K562 (cell line): ENCODE measurements around the gene RAPSN.

Source experiments
- CBX3 ChIP-seq, 2 experiments: IDR thresholded peaks; 1 replicate in 1 of 2; 2 replicates in 1 of 2; pipeline ENCODE4 v1.6.1; 2012; ENCODE audit warnings: inconsistent platforms in 2 of 2, low read length in 2 of 2, borderline replicate concordance in 1 of 2, control low read depth in 1 of 2
- FOXA1 ChIP-seq: fragments of 450-650 bp; IDR thresholded peaks from 2 replicates; pipeline ENCODE4 v1.6.1; 2016; ENCODE audit warnings: mild to moderate bottlenecking, borderline replicate concordance
- GTF2A2 ChIP-seq: IDR thresholded peaks from 2 replicates; pipeline ENCODE4 v1.6.1; 2016; ENCODE audit warnings: mild to moderate bottlenecking, missing genetic modification characterization, missing compliant biosample characterization
- KLF6 ChIP-seq: fragments of 250-450 bp; sonication (Bioruptor Pico); IDR thresholded peaks from 2 replicates; pipeline ENCODE4 v1.4.0; 2020; ENCODE audit warnings: mild to moderate bottlenecking, moderate library complexity, borderline replicate concordance
- LCOR ChIP-seq: sonication (generic); formaldehyde crosslinking; IDR thresholded peaks from 2 replicates; pipeline ENCODE4 v1.8.0; 2022; ENCODE audit warnings: mild to moderate bottlenecking, missing genetic modification reagents
- MXI1 ChIP-seq: IDR thresholded peaks from 2 replicates; pipeline ENCODE4 v1.6.1; 2011; ENCODE audit warnings: low read depth, mild to moderate bottlenecking, improper control_type of control experiment, low read length
- NBN ChIP-seq: fragments of 450-650 bp; IDR thresholded peaks from 2 replicates; pipeline ENCODE4 v1.6.1; 2016; ENCODE audit warnings: low read depth, mild to moderate bottlenecking
- POLR2A ChIP-seq: fragments of 450-650 bp; conservative IDR thresholded peaks from 2 replicates; pipeline ENCODE4 v1.6.1; 2016
- ZNF263 ChIP-seq: sonication (generic); formaldehyde crosslinking; IDR thresholded peaks from 2 replicates; pipeline ENCODE4 v1.8.0; 2022; ENCODE audit warnings: mild to moderate bottlenecking, missing genetic modification reagents, borderline replicate concordance
- TF ChIP-seq, protein P1 (sequence below), 3 experiments: IDR thresholded peaks in 2 of 3; conservative IDR thresholded peaks in 1 of 3; 2 replicates each; pipeline ENCODE4 v1.5.1; 2011 to 2012; ENCODE audit warnings: low read length in 3 of 3, mild to moderate bottlenecking in 3 of 3, control low read depth in 2 of 3, improper control_type of control experiment in 1 of 3, inconsistent platforms in 1 of 3, low read depth in 1 of 3, mixed read lengths in 1 of 3, moderate library complexity in 1 of 3; ENCODE audit not compliant: insufficient read depth in 2 of 3
- TF ChIP-seq, protein P2 (sequence below), 2 experiments: fragments of 450-650 bp; conservative IDR thresholded peaks; 2 replicates each; pipeline ENCODE4 v1.6.1; 2017; ENCODE audit warnings: mild to moderate bottlenecking in 2 of 2, moderate library complexity in 2 of 2
- TF ChIP-seq, protein P3 (sequence below): fragments of 450-650 bp; IDR thresholded peaks from 2 replicates; pipeline ENCODE4 v1.6.1; 2016
- TF ChIP-seq, protein P4 (sequence below): sonication (generic); formaldehyde crosslinking; IDR thresholded peaks from 2 replicates; pipeline ENCODE4 v1.8.0; 2022; ENCODE audit warnings: missing genetic modification reagents, mild to moderate bottlenecking, borderline replicate concordance

DNA sequence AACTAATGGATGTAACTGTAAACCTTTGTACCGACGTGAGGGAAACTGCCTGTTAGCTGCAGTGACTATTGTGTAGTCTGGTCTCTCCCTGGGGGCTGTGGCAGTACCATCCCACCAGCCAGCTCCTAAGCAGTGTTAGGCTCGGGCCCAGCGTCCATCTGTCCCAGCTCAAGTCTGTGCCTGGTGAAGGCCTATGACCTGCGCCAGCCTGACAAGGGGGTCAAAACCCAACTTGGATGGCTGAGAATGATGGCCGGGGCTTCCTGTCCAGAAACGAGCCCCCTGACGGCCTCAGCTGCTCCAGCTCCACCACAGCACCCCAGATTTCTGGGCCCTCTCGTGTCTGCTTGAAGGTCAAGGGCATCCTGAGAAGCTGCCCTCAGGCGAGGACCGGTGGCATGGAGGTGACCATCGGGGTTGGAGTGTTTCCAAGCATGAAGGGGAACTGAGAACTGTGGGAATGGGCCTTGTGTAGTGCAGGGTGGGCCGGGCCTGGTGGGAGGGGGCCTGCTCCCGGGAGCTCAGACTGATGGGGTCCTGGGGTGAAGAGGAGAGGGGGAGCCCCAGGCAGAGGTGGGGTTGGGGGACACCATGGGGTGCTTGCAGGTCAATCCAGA, 56.3 kb downstream of the RAPSN start:
- no peak for TF ChIP-seq KLF6 (CRISPR knock-in tag)
- TF ChIP-seq, protein P1, sequence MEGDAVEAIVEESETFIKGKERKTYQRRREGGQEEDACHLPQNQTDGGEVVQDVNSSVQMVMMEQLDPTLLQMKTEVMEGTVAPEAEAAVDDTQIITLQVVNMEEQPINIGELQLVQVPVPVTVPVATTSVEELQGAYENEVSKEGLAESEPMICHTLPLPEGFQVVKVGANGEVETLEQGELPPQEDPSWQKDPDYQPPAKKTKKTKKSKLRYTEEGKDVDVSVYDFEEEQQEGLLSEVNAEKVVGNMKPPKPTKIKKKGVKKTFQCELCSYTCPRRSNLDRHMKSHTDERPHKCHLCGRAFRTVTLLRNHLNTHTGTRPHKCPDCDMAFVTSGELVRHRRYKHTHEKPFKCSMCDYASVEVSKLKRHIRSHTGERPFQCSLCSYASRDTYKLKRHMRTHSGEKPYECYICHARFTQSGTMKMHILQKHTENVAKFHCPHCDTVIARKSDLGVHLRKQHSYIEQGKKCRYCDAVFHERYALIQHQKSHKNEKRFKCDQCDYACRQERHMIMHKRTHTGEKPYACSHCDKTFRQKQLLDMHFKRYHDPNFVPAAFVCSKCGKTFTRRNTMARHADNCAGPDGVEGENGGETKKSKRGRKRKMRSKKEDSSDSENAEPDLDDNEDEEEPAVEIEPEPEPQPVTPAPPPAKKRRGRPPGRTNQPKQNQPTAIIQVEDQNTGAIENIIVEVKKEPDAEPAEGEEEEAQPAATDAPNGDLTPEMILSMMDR (IDR thresholded peaks at IDR 0.05 in 2 of 3, conservative IDR thresholded peaks at IDR 0.05 in 1 of 3; ENCODE audit: insufficient read depth in 2 of 3, low read depth in 1 of 3, low read length in 3 of 3), result no peak
- TF ChIP-seq MXI1, result no peak
- TF ChIP-seq, protein P2, sequence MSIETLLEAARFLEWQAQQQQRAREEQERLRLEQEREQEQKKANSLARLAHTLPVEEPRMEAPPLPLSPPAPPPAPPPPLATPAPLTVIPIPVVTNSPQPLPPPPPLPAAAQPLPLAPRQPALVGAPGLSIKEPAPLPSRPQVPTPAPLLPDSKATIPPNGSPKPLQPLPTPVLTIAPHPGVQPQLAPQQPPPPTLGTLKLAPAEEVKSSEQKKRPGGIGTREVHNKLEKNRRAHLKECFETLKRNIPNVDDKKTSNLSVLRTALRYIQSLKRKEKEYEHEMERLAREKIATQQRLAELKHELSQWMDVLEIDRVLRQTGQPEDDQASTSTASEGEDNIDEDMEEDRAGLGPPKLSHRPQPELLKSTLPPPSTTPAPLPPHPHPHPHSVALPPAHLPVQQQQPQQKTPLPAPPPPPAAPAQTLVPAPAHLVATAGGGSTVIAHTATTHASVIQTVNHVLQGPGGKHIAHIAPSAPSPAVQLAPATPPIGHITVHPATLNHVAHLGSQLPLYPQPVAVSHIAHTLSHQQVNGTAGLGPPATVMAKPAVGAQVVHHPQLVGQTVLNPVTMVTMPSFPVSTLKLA (conservative IDR thresholded peaks at IDR 0.05), result no peak
- TF ChIP-seq GTF2A2 (tag), result no peak
- TF ChIP-seq, protein P3, sequence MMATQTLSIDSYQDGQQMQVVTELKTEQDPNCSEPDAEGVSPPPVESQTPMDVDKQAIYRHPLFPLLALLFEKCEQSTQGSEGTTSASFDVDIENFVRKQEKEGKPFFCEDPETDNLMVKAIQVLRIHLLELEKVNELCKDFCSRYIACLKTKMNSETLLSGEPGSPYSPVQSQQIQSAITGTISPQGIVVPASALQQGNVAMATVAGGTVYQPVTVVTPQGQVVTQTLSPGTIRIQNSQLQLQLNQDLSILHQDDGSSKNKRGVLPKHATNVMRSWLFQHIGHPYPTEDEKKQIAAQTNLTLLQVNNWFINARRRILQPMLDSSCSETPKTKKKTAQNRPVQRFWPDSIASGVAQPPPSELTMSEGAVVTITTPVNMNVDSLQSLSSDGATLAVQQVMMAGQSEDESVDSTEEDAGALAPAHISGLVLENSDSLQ, result no peak
- no peak for TF ChIP-seq ZNF263 (CRISPR knock-in tag)
- TF ChIP-seq LCOR (CRISPR knock-in tag), result no peak
- TF ChIP-seq POLR2A, result no peak
- TF ChIP-seq FOXA1, result no peak
- TF ChIP-seq CBX3 (IDR thresholded peaks at IDR 0.05; ENCODE audit: borderline replicate concordance in 1 of 2, low read length in 2 of 2), result no peak
- no peak for TF ChIP-seq NBN
- TF ChIP-seq, protein P4, sequence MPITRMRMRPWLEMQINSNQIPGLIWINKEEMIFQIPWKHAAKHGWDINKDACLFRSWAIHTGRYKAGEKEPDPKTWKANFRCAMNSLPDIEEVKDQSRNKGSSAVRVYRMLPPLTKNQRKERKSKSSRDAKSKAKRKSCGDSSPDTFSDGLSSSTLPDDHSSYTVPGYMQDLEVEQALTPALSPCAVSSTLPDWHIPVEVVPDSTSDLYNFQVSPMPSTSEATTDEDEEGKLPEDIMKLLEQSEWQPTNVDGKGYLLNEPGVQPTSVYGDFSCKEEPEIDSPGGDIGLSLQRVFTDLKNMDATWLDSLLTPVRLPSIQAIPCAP (CRISPR knock-in tag), result no peak
